HG03457 (cell line): ENCODE measurements around the gene IGFL4.
"Not testable (repeated sequence)": the region's sequence is repeated elsewhere in the genome, so short reads cannot be mapped to it uniquely, and the experiment has no call there.

Experiments
- ATAC-seq: cut with Tn5 transposase; IDR thresholded peaks from one replicate; pipeline ENCODE4 v1.9.1; 2021; ENCODE audit warnings: moderate number of reproducible peaks; ENCODE audit not compliant: unreplicated experiment

The IGFL4 gene

DNA sequence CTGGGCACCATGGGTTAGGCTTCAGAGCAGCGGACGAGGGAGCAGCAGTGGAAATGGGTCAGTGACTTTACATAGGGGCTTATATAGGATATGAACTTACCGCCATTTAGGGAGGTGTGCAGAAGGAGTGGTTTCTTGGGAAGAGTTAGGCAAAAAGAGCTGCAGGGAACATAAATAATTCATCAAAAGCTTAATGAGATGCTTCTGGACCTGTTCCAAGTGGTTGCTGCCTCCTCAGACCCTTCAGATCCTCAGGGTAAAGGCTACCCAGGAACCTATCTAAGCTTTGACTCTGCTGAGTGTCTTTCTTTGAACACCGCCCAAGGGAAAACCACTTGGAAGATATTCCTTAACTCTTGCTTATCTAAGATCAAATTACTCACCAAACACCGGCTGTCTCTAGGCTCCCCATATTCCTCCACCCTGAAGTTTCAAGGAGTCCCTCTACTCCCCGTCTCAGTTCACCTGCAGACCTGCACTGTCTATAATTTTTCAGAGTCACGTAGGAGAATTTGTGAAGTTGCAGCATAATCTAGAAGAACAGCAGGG lies at the start of gene IGFL4:
Gene IGFL4, minus strand, starts transcription at position 51 of the 549 bp plus-strand sequence. Its CDS starts 40 bp downstream, at position 11.
- ATAC-seq, result no peak

GRCh38 chr19:46090444-46090843 lies 49.6 kb upstream of the IGFL4 start:
- ATAC-seq, result no peak

GRCh38 chr19:46089432-46089831 lies 48.6 kb upstream of the IGFL4 start:
- no peak for ATAC-seq

DNA sequence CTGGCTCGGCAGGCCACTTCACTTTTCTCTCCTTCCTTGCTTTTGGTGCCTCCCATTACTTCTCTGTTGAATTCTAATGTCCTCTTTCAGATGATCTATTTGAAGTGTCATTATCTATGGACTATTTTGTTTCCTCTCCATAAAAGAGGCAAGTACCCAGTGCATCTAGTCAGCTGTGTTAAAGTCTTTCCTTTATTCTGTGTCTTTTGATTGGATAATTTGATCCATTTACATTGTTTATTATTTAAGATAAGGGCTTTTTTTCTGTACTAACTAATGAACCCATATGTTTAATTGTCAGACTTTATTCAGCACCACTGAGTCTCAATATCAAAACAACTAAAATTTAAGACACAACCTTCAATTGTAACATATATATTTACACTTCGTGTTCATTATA lies 47.3 kb upstream of the IGFL4 start:
- no peak for ATAC-seq

DNA sequence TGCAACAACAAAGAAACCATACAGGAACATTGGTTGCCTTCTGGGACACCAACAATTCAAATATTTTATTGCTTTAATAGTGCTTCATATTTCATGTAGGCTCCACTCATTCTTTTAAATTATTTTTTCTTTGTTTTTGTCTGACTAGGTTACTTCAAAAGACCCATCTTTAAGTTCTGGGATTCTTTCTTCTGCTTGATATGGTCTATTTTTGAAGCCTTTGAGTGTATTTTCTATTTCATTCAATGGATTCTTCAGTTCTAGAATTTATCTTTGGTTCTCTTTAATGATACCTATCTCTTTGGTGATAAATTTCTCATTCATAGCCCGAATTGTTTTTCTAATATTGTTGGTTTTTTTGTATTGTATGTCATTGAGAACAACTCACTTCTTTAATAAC lies 45.1 kb upstream of the IGFL4 start:
- ATAC-seq, result no peak

DNA sequence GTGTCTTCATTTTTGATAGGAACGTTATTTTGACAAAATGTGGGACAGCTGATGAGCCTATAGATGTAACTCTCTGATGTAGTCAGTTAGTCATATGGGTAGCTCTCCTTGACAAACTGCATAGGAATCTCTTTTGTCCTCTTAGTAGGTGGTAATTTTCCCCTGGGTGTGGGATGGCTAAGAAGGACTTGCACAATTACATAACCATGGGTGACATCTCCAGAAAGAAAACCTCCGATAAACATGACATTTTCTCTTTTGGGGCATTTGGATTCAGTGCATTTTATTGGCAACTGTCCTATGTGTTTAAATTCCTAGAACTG lies 41.9 kb upstream of the IGFL4 start:
- ATAC-seq, result no peak

DNA sequence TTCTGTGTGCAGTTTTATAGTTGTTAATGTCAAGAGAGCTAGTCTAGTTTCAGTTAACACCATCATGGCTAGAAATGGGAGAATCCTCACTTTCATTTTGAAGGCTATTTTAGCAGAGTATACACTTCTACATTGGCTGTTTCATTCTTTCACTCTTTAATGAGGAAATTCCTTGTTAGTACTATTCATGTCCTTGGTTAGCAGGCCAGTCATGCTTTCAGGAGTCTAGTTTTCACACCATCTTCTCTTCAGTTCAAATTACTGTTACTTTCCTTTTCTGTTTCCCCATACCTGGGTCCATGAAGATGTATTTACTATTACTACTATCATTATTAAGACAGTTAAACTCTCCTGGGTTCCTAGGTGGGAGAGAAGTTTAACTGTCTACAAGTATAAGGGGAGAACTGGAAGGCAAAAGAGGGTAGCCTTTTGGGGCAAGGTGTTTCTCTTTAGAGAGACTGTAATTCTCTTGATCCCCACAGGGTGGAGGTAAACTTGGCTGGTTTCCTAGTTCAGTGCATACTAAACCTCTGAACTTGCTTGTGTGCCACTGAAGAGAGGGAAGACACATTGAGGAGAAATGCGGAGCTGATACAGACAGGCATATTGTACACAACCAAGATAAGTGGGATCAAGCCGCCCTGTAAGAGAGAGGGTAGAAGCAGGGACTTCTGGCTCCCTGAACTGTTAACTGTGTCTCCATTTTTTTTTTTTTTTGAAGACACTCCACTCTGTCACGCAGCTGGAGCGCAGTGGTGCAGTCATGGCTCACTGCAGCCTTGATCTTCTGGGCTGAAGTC lies 41.3 kb upstream of the IGFL4 start:
- ATAC-seq, result no peak

GRCh38 chr19:46080561-46080960 lies 39.8 kb upstream of the IGFL4 start:
- no peak for ATAC-seq

DNA sequence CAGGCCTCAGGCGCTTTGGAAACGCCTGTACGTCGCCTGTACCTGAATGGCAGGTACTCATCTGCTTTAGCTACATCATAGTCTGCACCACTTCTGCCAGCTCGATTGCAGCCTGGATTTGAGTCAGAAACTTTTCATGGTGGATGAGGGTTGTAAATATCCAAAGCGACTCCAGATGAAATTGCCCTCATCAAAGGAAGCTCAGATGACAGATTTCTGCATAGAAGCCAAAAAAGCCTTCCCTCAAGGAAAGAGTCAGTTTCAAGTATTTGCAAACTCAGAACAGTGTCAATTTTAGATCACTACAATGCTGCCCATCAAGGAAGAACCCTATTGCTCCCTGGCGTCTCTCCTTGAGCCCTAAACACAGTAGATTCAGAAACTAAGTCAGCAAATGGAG lies 38.8 kb upstream of the IGFL4 start:
- ATAC-seq, result no peak

DNA sequence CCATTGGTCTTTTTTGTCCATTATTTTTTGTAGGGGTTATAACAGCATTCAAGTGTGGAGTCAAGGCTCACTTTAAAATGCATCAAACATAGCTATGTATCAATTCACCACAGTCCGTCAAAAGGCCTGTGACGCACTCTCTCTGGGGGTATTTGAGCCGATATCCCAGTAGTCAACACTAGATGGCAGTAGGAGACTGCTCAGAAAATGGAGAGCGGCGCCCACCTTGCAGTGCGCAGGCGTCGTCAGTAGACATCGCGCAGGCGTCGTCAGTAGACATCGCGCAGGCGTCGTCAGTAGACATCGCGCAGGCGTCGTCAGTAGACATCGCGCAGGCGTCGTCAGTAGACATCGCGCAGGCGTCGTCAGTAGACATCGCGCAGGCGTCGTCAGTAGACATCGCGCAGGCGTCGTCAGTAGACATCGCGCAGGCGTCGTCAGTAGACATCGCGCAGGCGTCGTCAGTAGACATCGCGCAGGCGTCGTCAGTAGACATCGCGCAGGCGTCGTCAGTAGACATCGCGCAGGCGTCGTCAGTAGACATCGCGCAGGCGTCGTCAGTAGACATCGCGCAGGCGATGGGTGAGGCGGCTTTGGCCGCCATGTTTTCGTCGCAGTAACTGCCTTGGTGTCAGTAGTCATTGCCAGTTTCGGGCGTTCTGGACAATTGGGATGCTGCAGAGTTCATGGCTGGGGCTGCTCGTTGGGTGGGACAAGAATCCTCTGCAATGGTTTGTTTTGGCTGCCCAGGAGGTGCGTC lies 38.0 kb upstream of the IGFL4 start:
- not testable (repeated sequence) for ATAC-seq

GRCh38 chr19:46077815-46078167 lies 37.0 kb upstream of the IGFL4 start:
- no peak for ATAC-seq

DNA sequence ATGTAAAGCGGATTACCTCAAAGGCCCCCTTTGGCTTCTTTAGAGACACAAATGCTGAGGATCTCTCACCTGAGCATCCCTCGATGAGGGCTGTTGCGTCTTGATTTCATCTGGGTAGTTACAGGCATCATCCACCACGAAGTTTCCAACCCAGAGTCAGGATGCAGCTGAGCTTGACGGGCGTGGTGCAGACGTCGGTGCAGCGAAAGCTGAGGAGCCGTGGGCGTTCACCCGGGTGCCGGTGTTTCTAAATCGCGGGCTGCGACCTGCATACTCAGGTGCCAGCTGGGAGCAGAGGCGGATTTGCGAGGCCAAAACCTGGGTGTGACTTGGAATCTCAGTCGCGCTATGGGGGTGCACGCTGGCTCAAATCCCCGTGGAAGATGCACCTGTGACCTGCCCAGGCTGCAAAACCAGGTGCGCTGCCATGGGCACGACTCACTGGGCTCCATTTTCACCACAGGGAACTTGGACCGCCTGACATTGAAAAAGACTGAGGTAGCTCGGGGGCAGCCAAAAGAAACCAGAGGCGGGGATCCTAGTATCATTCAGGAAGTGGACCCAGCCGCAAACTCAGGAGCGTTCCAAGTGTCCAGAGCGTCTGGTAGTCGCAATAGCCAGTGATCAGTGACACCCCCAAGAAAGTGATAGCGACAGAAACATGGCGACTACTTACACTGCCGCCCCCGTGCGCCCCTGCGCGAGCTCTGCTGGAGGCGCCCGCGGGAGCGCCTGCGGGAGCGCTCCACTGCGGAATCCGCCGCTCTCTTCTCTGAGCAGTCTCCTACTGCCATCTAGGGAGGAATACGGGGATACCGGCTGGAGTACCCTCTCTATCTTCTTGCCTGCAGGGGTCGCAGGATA lies 36.4 kb upstream of the IGFL4 start:
- ATAC-seq, result no peak

GRCh38 chr19:46076031-46076880 lies 35.5 kb upstream of the IGFL4 start:
- ATAC-seq, result no peak

GRCh38 chr19:46073268-46073922 lies 32.6 kb upstream of the IGFL4 start:
- no peak for ATAC-seq

DNA sequence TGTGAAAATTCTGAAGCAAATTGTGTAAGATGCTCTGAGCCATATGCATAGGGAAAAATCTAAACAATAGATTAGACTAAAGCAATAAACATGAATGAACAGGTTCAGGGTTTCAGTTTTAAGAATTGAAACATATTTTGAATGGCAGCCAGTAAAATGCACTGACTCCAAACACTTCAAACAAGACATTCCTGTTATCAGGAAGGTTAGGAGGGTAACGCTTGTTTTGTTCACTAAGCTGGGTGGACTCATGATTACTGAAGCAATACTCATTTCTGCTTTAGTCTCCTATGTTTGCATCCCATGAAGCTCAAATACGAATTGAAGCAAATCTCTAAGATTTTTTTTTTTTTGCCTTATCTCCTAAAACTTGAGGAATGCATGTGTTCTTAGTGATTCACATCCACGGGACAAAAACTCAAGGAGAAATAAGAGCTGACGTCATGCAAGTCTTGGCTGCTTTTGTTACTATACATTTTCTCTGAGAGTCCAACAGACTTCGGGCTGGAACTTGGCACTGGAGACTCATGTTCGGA lies 29.1 kb upstream of the IGFL4 start:
- no peak for ATAC-seq

DNA sequence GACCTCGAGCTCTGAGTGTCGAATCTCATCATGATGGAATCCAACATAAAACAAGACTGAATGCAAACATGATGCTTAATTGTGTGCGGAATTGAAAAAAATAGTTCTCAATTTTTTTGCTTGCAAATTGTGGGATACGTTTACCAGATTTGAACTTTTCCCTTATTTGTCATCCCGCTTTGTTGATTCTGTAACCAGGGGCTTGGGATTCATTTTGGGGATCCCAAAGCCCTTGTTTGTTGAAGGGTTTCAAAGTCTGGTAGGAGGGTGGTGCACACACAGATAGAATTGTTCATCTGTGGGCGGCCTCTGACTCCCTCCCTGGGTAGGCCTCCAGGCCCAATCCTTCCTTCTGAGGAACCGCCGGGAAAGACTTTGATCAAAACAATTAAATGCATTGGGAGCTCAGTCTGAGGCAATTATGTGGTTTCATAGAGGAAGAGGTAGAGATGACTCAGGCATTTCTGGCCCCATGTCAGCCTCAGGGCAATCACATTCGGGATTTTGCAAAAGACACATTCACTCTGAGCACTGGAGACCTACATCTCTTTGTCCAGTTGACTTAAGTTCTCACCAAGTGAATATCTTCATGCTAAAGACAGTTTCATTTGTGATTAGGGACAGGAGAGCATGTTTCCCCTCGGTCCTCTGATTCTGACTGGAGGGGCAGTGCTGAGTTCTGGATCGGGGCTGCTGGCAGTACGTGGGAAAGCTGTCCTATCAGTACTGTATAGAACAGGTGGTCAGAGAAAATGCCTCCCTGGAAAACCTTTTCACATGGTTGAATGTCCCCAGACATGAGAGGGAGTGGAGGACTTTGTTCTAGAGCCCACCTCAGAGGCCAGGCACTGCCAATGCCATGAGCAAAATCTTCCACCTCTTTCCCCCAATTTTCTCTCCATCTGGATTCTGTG lies 27.8 kb upstream of the IGFL4 start:
- ATAC-seq, result no peak

DNA sequence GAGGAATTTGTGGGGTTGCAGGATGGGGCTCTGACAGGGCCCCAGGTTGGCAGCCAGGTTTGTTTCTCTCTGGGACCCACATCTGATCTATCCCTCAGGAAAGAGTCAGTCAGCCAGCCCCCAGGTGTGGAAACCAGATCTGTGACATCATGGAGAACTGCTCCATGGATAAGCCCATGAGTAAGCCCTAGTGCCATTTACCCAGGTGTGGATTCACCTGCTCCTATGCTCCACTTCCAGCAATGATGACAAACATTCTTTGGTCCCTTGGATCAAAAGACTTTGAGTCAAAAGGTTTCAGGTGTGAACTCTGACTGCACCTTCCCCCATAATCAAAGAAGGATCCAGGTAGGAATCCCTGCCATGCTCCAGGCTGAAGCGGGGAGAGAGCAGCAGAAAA lies 26.9 kb upstream of the IGFL4 start:
- ATAC-seq, result no peak

DNA sequence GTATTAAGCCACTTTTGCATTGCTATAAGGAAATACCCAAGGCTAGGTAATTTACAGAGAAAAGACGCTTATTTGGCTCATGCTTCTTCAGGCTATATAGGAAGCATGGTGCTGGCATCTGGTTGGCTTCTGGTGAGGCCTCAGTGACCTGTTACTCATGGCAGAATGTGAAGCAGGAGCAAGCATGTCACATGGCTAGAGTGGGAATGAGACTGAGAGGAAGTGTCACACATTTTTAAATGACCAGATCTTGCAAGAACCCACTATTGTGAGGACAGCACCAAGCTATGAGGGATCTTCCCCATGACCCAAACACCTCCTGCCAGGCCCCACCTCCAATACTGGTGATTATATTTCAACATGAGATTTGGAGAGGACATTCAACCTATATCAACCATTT lies 25.7 kb upstream of the IGFL4 start:
- no peak for ATAC-seq
